SH-SY5Y (cell line): Measurements from ENCODE around the gene MS4A13.

Experiments used
- GATA2 ChIP-seq: IDR thresholded peaks from 2 replicates; pipeline ENCODE4 v1.6.1; 2011; ENCODE audit warnings: mild to moderate bottlenecking, low read depth, low read length
- GATA3 ChIP-seq: IDR thresholded peaks from 2 replicates; pipeline ENCODE4 v1.6.1; 2011; ENCODE audit warnings: low read depth, mild to moderate bottlenecking, low read length, moderate library complexity

MS4A13 gene

GRCh38 chr11:60513496-60514460 lies 1.4 kb upstream of the MS4A13 start:
- TF ChIP-seq GATA3 (no peak), GATA2 (no peak)

DNA sequence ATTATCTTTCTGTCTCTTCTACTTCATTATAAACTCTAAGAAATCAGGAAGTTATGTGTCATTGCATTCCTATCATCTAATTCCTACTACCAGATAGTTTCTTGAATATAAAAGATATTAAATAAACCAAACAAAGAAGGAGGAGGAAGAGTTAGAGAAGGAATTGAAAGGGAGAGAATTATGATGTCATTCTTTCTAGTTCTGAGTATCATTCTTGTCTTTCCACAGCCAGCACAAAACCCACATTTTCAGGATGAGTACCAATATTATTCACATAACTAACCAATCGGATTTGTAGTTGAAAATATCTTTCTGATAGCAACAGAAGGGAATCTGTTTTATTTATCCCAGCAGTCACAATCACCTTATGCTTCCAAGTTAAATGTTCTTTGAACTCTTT lies 13.3 kb downstream of the MS4A13 start:
- TF ChIP-seq GATA3 (no peak), GATA2 (no peak)

- TF ChIP-seq GATA2 (no peak), GATA3 (no peak)
Observed at GRCh38 chr11:60528934-60529333, 13.7 kb downstream of the MS4A13 start.

DNA sequence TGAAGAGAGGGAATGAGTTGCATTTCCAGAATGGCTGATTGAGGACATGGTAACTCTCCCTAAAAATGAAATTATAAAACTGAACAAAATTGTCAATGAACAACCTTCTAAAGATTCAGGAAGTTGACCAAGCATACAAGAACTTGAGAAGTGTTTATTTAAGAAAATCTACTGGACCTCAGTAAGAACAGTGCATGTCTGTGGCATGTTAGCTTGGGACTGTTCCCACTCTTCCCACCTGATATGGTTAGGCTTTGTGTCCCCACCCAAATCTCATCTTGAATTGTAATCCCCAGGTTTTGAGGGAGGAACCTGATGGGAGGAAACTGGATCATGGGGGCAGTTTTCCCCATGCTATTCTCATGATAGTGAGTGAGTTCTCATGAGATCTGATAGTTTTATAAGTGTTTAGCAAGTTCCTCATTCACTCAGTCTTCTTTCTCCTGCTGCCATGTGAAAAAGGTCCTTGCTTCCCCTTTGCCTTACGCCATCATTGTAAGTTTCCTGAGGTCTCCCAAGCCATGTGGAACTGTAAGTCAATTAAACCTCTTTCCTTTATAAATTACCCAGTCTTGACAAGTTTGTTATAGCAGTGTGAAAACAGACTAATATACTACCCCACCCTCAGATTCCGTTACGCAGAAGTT lies 15.4 kb downstream of the MS4A13 start:
- TF ChIP-seq GATA2 (no peak), GATA3 (no peak)

DNA sequence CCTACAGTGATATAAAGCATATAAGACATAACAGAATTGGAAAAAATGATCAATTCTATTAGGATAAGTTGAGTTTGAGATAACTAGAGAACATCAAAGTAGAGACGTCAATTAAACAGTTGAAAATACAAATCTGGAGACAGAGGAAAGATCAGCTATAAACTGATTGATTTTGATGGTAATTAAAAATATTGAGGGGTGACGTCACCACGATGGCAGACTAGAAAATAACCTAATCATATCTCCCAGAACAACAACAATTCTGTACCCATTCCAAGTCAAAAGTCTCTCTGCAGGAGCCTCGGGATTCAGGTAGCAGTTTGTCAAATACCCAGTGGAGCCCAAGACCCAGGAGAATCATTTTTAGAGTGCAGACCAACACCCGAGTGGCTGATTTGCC lies 28.9 kb downstream of the MS4A13 start:
- no peak for TF ChIP-seq GATA2
- no peak for TF ChIP-seq GATA3

DNA sequence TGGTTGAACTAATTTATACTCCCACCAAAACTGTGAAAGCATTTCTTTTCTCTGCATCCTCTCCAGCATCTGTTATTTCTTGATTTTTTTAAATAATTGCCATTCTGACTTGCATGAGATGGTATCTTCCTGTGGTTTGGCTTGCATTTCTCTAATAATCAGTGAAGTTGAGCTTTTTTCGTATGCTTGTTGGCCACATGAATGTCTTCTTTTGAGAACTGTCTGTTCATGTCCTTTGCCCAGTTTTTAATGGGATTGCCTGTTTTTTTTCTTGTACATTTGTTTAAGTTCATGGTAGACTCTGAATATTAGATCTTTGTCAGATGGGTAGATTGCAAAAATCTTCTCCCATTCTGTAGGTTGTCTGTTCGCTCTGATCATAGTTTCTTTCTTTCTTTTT lies 46.1 kb downstream of the MS4A13 start:
- no peak for TF ChIP-seq GATA3
- no peak for TF ChIP-seq GATA2

DNA sequence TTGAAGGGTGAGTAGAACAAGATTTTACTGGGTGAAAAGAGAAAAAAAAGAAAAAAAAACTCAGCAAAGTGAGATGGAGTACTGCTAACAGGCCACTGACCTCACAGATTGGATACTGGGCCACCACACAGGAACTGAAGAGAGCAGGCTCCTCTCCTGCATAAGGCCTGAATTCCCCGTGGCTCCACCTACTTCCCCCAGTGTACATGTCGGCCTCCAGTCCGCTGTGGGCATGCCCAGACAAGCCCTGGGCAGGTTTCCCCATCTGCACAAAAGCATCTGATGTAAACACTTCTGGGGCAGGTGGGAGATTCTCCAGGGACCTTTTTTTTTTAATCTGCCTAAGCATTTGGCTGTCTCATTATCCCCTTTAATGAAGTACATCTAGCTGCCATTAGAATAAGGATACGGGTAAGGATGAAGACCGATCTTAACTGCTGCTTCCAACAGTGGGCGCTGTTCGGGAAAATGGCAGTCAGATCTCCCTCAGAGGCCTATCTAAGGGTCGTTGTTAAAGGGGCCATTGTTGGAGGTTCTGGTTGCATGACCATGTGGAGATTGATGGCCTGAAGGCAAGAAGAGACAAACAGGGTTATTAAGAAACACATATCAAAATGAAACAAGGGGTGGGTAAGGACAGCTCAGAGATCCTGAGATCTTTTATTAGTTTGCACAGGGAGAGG lies 48.5 kb downstream of the MS4A13 start:
- TF ChIP-seq GATA2 (no peak), GATA3 (no peak)

DNA sequence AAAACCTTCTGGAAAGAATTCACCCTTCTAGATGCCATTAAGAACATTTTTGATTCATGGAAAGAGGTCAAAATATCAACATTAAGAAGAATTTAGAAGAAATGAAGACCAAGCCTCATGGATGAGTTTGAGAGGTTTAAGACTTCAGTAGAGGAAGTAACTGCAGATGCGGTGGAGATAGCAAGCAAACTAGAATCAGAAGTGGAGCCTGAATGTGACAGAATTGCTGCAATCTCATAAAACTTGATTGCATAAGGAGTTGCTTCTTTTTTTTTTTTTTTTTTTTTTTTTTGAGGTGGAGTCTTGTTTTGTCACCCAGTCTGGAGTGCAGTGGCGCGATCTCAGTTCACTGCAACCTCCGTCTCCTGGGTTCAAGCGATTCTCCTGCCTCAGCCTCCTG lies 51.6 kb downstream of the MS4A13 start:
- no peak for TF ChIP-seq GATA2
- TF ChIP-seq GATA3 = no peak

DNA sequence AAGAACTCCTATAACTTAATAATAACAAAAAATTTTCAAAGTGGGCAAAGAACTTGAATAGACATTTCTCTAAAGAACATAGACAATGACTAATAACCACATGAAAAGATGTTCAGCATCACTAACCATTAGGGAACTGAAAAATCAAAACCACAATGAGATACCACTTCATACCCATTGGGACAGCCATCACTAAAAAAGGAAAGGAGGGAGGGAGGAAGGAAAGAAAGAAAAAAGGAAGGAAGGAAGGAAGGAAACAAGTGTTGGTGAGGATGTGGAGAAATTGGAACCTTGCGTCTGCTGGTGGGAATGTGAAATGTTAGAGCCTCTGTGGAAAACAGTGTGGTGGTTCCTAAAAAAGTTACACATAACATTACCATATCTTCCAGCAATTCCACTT lies 55.8 kb downstream of the MS4A13 start:
- TF ChIP-seq GATA3 (no peak), GATA2 (no peak)

GRCh38 chr11:60589611-60590010 lies 74.4 kb downstream of the MS4A13 start:
- TF ChIP-seq GATA2 = no peak
- no peak for TF ChIP-seq GATA3
